DND-41 (cell line): ENCODE results near the gene RIMKLB.

Experiments used
- ATAC-seq: fragments of 200-7000 bp; cut with Tn5 transposase; 3 replicates; pipeline ENCODE4 v1.9.1; 2021; ENCODE audit warnings: low read depth; ENCODE audit not compliant: insufficient read depth
- DNase-seq: peaks from one replicate; pipeline ENCODE4 v3.0.0-alpha.2; 2020
- H2AFZ ChIP-seq: 2 replicates; pipeline ENCODE4 v1.6.0; 2012; ENCODE audit warnings: low read depth, low read length
- H3K27ac ChIP-seq: 2 replicates; pipeline ENCODE4 v1.5.1; 2012; ENCODE audit warnings: low read length, inconsistent platforms
- H3K27me3 ChIP-seq: fragments of 200-600 bp; sonication (generic); 2 replicates; pipeline ENCODE4 v1.6.0; 2012; ENCODE audit warnings: low read length, mild to moderate bottlenecking, inconsistent platforms; ENCODE audit not compliant: insufficient read depth, poor library complexity
- H3K36me3 ChIP-seq: 2 replicates; pipeline ENCODE4 v1.5.1; 2012; ENCODE audit warnings: low read length, inconsistent platforms; ENCODE audit not compliant: insufficient read depth
- H3K4me1 ChIP-seq: 2 replicates; pipeline ENCODE4 v1.5.1; 2012; ENCODE audit warnings: mild to moderate bottlenecking, low read length; ENCODE audit not compliant: insufficient read depth
- H3K4me2 ChIP-seq: 2 replicates; pipeline ENCODE4 v1.6.0; 2012; ENCODE audit warnings: mild to moderate bottlenecking, moderate library complexity, low read length, inconsistent platforms; ENCODE audit not compliant: insufficient read depth
- H3K4me3 ChIP-seq, 2 experiments: fragments of 200-600 bp in 1 of 2; shearing (Covaris generic) in 1 of 2; 2 replicates each; pipeline ENCODE4 v1.5.1; 2012 to 2016; ENCODE audit warnings: inconsistent platforms in 2 of 2, low read length in 2 of 2, mild to moderate bottlenecking in 2 of 2, low read depth in 1 of 2, moderate library complexity in 1 of 2
- H3K79me2 ChIP-seq: 2 replicates; pipeline ENCODE4 v1.6.0; 2012; ENCODE audit warnings: low read length, inconsistent platforms; ENCODE audit not compliant: insufficient read depth
- H3K9ac ChIP-seq: 2 replicates; pipeline ENCODE4 v1.6.0; 2012; ENCODE audit warnings: low read depth, mild to moderate bottlenecking, inconsistent platforms, low read length, moderate library complexity
- H3K9me3 ChIP-seq: 2 replicates; pipeline ENCODE4 v1.5.1; 2012; ENCODE audit warnings: low read length, moderate library complexity, mild to moderate bottlenecking, inconsistent platforms; ENCODE audit not compliant: insufficient read depth, severe bottlenecking
- H4K20me1 ChIP-seq: 2 replicates; pipeline ENCODE4 v1.6.0; 2012; ENCODE audit warnings: low read length; ENCODE audit not compliant: insufficient read depth
- CTCF ChIP-seq: IDR thresholded peaks from 2 replicates; pipeline ENCODE4 v1.5.1; 2012; ENCODE audit warnings: borderline replicate concordance, low read length, moderate library complexity, mild to moderate bottlenecking; ENCODE audit not compliant: poor library complexity, severe bottlenecking; ENCODE audit errors: extremely low read depth
- EZH2 ChIP-seq: IDR thresholded peaks from 3 replicates; pipeline ENCODE4 v1.6.1; 2012; ENCODE audit warnings: borderline replicate concordance, low read depth, mild to moderate bottlenecking, moderate library complexity, low read length, inconsistent platforms; ENCODE audit not compliant: severe bottlenecking

The RIMKLB gene

GRCh38 chr12:8677362-8677761, 20.4 kb upstream of the RIMKLB start:
- Histone ChIP-seq H3K27ac (no peak overlapping the region), H3K4me2 (no peak overlapping the region), H2AFZ (no peak overlapping the region), H4K20me1 (no peaks in the 10 kb centered on the region), H3K9me3 (no peaks in the 10 kb centered on the region), H3K36me3 (no peaks in the 10 kb centered on the region), H3K79me2 (no peaks in the 10 kb centered on the region), H3K4me3 (no peak overlapping the region), H3K27me3 (no peaks in the 10 kb centered on the region), H3K9ac (no peak overlapping the region), H3K4me1 (no peaks in the 10 kb centered on the region)
- ATAC-seq (no peak), DNase-seq (no peak)
- TF ChIP-seq EZH2 (no peak), CTCF (no peak)

- no peak for TF ChIP-seq EZH2
- no peak for TF ChIP-seq CTCF
- H3K9me3 ChIP-seq, result no peaks in the 10 kb centered on the region
- no peak overlapping the region for H3K27ac ChIP-seq
- ATAC-seq, result no peak
- no peak for DNase-seq
- H3K4me3 ChIP-seq, result no peak overlapping the region
- no peaks in the 10 kb centered on the region for H3K36me3 ChIP-seq
- H3K4me2 ChIP-seq, result no peak overlapping the region
- no peak overlapping the region for H2AFZ ChIP-seq
- no peak overlapping the region for H3K9ac ChIP-seq
- H3K27me3 ChIP-seq, result no peaks in the 10 kb centered on the region
- no peaks in the 10 kb centered on the region for H4K20me1 ChIP-seq
- no peaks in the 10 kb centered on the region for H3K4me1 ChIP-seq
- no peaks in the 10 kb centered on the region for H3K79me2 ChIP-seq
Measured at GRCh38 chr12:8678661-8679111, 19.1 kb upstream of the RIMKLB start.

GRCh38 chr12:8680533-8680932, 17.3 kb upstream of the RIMKLB start:
- Histone ChIP-seq H3K4me2 (no peak overlapping the region), H3K79me2 (no peaks in the 10 kb centered on the region), H3K27me3 (no peaks in the 10 kb centered on the region), H3K36me3 (no peaks in the 10 kb centered on the region), H3K9ac (no peak overlapping the region), H4K20me1 (no peaks in the 10 kb centered on the region), H3K9me3 (no peaks in the 10 kb centered on the region), H2AFZ (no peak overlapping the region), H3K4me1 (no peaks in the 10 kb centered on the region), H3K27ac (no peak overlapping the region), H3K4me3 (no peak overlapping the region)
- no peak for ATAC-seq
- no peak for TF ChIP-seq EZH2
- TF ChIP-seq CTCF, result no peak
- DNase-seq, result no peak
